ENCODE results near the gene ADH4.
A peak's percentile ranks its signal among the peaks of the same experiment; 100 is the strongest.
"Not testable (repeated sequence)": the region's sequence is repeated elsewhere in the genome, so short reads cannot be mapped to it uniquely, and the experiment has no call there.

The ADH4 gene

DNA sequence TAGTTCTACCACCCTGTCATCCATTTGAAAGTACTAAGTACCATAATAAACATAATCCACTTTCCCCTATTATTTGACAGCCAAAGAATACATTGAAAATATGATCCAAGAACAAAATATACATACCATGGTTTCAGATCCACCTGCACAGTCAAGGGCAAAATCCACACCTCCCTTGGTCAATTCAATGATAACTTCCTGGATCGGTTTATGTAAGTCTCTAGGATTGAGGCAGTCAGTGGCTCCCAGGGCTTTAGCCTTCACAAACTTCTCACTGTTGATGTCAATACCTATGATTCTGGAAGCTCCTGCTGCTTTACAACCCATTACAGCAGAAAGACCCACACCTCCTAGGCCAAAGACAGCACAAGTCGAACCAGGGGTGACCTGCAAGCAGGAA lies 12.7 kb downstream of the ADH4 start:
- no peak for DNase-seq

DNA sequence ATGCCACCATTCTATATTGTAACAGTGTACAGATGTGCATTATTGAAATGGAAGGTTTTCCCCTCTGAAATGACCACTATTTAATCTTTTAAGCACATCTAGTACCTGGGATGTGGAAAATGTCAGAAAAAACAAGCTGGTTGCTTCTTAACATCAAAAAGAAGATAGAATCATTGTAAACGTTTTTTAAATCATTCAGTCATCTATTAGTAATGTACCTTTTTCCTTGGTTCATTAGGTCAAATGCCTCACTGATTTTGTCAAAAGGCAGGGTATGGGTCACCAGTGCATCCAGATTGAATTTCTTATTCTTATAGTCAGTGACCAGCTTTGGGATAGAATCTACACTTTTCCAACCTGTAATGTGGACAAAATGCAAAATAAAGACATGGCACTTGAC lies 17.7 kb downstream of the ADH4 start:
- no peak for DNase-seq

DNA sequence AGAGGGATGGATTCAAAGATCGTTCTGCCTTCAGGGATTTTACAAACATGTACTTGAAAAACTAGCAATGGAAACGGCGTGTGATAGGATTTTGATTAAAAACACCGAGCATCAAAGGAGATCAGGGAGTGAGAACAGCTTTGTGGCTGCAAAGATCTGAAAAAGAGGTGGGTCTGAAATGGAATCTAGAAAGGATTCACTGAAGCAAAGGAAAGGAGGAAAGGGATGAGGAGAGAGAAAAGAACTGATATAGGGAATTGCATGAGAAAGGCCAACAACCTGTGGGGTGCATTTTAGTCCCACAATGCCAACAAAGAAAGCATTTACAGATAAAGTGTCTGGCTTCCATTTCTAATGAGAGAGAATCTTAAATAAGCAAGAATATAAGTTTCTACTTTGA lies 23.1 kb downstream of the ADH4 start:
- no peak for DNase-seq

DNA sequence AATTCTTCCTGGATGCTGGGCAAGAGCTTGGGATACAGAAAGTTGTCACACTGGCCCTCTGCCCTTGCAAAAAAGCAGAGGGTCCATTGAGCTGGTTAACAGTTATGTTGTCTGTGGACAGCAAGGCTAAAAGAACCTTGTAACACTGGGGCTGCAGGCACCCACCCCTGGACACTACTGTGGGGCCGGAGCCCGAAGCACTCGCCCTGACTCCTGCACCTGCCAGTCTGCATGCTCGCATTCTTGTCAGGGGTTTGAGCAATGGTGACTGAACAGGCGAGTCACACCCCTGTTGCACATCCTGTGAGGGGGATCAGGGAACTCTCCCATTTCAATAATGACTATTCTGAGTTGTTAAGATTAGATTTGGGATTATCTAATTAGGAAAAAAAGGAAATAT lies 23.6 kb downstream of the ADH4 start:
- no peak for DNase-seq

DNA sequence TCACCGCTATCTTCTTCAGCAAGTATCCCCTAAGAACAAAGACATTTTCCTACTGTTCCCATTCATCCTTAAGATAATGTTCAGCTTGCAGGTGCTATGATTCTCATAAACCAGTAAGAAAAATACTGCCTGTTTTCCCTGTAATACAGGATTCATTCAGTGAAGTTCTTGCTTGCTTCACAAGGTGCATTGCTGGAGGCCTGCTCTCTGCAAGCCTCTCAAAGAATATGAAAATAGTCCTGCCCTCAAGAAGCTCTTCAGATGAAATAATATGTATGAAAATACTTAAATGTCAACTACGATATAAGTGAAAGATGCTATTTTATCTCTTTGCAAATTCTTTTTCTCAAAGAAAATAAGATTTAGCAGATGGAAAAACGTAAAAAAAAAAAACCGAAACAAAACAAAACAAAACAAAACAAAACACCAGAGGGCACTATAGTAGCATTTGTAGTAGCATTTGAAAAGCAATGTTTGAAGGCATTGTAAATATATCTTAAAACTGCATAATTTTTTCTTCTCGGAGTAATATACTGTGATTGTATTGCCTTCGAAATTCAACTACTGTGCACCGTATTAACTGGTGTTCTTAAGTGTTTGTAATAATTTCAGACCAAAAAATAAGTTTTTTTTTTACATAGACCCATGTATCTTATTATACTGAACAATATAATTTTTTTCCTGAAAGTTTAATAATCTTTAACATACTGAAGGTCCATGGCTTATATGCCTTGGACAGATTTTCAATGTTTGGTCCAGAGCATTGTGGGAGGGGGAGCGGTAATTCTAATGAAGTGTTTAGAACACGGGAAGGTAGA lies 26.0 kb downstream of the ADH4 start:
- DNase-seq: peak in 1 of 2 experiments; percentile 17

DNA sequence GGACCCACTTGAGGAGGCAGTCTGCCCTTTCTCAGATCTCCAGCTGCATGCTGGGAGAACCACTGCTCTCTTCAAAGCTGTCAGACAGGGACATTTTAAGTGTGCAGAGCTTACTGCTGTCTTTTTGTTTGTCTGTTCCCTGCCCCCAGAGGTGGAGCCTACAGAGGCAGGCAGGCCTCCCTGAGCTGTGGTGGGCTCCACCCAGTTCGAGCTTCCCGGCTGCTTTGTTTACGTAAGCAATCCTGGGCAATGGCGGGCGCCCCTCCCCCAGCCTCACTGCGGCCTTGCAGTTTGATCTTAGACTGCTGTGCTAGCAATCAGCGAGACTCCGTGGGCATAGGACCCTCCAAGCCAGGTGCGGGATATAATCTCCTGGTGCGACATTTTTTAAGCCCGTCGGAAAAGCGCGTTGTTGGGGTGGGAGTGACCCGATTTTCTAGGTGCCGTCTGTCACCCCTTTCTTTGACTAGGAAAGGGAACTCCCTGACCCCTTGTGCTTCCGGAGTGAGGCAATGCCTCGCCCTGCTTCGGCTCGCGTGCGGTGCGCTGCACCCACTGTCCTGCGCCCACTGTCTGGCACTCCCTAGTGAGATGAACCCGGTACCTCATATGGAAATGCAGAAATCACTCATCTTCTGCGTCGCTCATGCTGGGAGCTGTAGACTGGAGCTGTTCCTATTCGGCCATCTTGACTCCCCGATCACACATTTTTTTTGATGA lies 26.8 kb downstream of the ADH4 start:
- not testable (repeated sequence) for DNase-seq

DNA sequence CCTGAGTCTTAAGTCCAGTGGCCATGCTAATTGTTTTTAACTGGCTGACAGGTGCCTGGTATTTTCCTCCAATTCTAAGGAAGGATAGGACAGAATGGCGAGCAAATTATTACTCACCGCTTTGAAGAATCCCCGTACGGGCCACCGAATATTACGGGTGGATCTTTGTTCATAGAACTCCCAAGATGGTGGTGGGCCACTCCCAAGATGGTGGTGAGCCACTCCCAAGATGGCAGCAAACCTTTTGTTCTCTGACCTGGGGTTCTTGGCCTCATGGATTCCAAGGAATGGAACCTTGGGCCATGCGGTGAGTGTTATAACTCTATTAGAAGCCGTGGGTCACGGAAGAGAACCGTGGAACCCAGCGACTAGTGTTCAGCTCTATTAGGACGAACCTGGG lies 34.8 kb downstream of the ADH4 start:
- DNase-seq: not testable (repeated sequence)

DNA sequence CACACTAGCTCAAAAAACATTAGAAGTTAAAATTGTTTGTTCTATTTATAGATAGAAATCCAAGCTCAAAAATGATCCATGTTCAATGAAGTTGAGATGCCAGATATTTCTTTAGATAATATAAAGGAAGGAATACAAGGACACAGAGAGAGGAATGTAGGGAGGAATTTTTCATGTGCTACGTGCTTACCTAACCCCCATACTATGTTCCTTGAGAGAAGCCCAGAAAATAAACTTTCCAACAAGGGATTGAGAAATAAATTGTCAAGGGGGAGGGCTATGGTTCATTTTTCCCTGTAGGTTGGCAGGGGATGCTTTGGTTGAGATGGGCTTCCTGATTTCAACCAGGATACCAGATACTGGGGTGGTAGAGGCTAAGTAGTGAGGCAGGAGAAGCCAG lies 39.9 kb downstream of the ADH4 start:
- no peak for DNase-seq

DNA sequence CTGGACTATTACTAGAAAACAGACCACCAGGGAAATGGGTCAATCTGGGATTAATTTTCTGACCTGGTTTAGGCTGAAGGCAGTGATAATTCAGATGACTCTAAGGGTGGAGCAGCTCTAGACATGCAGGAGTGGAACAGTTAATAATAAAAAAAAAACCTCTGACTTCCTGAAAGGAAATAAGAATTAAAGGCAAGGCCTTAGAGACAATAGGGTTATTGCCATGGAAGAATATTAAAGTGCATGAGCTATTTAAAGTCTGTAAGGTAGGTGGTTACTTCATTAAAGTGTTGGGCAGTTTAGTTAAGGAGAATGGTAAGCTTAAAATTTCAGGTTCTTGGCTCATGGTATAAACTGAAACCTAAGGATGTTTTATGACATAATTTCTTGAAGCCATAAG lies 40.9 kb downstream of the ADH4 start:
- no peak for DNase-seq

DNA sequence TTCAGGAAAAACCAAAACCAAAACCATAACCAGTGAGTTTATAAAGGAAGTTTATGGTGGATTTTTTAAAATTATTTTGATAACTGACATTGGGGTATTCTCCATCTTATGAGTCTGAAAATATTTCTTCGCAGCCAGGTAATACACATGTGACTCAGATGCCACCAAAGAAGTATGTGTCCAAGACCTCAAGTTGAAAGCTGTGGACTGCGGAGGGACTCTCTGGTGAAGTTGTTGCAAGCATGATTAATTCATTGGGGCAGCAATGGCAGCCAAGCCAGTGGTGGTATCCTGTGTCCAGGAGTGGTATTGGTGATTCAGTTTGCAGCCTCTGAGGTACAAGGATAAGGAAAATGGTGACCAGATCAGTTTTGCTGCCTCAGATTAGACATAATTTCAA lies 41.5 kb downstream of the ADH4 start:
- no peak for DNase-seq

DNA sequence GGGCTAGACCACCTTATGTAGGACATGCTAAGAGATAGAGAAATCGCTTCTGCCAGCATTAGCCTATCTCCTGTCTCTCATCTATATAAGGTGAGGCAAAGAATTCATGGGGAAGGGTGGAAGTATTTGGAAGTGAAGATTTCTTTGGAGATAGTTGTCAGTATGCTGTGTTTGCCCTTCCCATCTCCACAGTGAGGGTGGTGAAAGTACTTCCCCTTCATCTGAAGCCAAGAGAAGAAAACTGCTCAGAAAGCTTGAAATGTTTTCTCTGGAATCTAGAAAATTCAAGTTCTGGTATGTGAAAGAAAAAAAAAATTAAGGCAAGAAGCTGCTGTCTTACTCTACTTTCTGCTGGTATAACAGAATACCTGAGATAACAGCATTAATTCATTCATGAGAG lies 43.2 kb downstream of the ADH4 start:
- no peak for DNase-seq

DNA sequence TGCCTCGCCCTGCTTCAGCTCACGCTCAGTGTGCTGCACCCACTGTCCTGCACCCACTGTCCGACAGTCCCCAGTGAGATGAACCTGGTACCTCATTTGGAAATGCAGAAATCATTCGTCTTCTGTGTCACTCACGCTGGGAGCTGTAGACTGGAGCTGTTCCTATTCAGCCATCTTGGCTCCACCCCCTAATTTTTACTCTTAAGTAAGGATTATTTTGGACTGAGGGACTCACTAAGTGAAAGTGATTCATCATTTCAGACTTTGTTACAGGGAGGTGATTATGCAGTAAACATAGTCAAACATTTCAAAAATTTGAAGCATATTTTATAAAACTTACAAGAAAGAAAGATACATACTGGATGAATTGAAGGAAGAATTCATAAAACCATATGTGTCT lies 44.3 kb downstream of the ADH4 start:
- not testable (repeated sequence) for DNase-seq

DNA sequence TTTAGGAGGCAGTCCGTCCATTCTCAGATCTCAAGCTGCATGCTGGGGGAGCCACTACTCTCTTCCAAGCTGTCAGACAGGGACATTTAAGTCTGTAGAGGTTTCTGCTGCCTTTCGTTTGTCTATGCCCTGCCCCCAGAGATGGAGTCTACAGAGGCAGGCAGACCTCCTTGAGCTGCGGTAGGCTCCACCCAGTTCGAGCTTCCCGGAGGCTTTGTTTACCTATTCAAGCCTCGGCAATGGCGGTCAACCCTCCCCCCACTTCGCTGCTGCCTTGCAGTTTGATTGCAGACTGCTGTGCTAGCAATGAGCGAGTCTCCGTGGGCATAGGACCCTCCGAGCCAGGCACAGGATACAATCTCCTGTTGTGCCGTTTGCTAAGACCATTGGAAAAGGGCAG lies 44.8 kb downstream of the ADH4 start:
- no peak for DNase-seq

DNA sequence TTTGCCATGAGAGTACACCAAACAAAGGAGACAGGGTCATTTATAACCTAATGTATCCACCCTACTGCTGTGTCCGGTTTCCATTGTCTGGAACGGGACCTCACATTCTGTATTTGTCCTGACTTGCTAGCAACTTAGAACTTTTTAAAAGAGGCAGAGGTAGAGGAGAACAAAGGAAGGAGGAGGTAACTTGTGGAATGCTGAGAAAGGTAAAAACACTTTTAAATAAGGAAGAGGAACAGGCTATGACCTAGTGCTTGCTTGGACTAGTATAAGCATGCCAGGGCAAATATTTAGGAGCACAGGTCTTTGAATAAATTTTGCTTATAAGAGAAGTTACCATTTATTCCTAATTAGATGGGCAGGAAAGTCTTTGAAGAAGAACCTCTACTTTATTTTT lies 52.3 kb downstream of the ADH4 start:
- not testable (repeated sequence) for DNase-seq

DNA sequence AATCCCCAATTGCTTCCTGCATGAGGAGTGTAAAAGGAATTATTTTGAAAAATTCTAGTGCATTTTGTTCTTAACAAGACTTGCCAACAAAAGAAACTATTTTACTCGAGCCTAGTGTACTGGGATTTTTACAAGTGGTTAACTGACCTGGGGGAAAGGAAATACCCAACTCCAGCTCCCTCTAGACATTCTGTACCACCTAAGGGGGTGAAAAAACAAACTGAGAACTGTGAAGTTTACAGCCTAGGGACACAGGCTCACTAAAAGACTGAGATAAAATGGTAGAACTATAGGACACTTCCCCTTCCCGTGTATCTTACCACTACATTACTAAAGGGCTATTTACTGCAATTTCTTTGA lies 52.9 kb downstream of the ADH4 start:
- no peak for DNase-seq

DNA sequence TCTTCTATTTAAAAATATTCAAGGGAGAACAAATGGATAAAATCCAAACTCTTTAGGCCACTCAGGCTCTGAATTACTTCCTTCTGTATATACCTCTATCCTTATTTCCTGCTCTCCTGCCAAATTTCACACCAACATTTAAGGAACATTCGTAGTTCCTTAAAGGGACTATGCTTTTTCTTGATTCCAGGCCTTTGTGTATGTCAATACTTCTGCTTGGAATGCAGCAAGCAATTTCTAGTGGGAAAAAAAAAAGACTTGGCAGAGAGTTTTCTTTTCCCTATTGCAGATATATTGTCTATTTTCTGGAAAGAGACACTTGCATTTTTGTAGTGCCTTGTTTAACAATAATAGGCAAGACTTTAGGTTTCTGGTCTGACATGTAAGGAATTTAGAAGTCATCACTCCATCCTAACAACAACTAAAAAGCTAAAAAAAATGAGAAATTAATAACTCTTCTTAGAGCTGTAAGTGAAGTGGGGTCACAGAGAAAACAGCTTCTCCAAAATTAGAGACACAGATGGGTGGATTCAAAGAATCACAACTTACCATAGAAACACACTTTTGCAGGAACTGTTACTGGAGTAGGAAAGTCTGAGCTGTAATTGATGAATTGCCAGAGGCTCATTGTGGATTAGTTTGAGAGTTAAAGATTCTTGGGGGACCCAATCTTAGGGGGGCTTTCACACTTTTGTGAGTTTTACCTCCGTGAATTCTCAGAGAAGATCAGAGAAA lies 53.4 kb downstream of the ADH4 start:
- no peak for DNase-seq

DNA sequence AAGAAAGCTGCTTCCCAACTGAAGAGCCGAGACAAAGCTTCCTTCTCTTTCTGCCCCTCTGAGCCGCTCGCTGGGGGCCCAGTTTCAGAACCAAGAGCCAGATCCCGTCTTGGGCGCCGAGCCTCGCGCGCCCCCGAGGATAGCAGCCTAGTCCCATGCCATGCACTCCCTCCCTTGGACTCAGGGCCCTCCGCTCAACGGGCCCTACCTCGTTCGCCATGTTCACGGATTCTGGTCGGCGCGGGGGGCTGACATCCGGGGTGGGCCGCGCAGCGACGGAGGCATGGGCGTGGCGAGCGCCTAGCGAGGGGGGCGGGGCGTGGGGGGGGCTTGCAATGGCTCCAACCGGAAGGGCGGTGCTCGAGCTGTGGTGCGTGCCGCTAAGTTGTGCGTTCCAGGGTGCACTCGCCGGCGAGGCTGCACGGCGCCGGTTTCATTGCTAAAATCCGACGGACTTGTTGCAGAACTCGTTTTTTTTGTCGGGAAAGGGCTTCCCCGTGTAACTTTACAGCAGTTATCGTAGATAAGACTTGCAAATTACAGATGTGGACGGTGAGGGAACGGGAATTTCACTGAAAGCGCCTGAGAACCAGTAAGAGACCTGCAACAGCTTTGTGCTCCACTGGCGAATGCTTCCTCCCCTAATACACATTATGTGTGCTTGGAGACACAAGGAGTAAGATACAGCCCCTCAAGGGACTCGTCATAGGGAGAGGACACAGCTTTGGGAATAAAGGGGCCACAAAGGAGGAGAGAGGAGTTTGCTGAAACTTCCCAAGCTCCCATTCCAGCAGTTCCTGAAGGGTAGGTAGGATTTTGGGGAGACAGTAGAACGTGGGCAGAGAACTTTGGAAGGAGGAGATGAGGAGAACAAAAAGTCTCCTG lies 55.4 kb downstream of the ADH4 start, which contains the start of gene ADH5:
Gene ADH5 (minus strand): TSS at position 308 of the 885 bp plus-strand sequence. CDS start 88 bp downstream, at position 220.
- DNase-seq: peak; percentile 14 to 79

DNA sequence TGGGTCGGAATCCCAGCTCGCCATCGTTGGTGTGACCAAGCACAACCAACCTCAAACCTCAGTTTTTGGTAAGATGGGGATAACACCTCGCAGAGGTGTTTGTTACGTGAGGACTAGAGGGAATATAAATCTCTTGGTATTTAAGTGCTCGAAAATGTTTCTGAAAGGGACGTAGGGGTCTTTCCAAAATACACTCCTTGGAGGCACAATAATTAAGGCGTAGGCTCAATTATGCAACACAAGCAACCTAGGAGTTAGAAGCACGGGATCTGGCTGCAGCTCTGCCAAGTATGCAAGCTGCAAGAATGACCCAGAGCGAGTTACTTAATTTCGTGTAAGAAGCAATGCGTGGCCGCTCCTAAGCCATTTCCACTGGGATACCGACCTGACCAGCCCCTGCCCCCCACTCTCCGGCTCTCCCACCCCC lies 56.1 kb downstream of the ADH4 start:
- peak in 1 of 2 experiments; percentile 30 for DNase-seq

DNA sequence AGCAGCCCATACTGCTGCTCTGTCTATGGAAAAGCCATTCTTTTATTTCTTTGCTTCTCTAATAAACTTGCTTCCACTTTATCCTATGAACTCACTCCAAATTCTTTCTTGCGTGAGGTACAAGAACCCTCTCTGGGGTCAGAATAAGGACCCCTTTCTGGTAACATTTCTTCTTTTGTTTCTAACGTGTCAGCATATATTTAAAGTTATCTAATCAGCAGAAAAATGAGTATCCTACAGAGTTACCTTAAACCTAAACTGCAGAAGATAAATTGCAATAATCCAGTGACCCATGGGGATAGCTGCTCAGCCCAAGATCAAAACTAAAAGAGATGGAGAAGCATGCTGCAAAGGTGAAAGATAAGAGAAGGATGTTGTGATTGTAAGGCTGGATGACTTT lies 59.5 kb downstream of the ADH4 start:
- DNase-seq: no peak

DNA sequence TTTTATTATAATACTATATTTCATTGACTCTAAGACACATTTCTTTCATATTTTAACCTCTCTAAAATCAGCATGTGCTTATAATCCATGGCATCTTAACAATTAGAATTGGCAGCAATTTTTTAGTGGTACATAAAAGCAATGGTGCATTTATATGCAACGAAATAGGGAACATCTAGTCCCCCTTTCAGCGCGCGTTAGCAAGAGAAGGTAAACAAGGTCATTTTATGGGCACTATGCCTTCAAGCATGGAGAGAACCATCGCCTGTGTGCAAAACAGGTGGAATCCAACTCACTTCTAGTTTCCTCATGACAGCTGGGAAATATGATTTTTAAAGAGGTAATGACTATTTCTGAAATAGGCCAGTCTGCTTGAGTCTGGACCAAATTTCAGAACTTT lies 61.9 kb downstream of the ADH4 start:
- DNase-seq: no peak

DNA sequence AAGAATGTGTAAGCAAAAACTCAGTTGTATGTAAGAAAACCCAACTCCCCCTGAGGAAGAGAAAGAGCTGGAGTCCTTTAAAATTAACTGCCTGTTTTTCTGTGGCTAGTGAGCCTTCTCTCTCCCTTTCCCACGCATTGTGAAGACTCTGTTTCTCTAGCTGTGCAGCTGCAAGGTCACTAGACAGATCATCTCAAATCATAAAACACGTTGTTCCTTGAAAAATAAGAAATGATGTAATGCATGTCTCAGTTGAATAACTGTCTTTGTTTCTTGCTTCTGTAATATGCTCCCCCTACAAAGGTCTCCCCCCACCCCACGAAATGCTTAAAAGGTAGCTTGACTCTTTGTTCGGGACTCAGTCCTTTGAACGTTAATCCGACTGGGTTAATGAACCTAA lies 63.2 kb downstream of the ADH4 start:
- DNase-seq: not testable (repeated sequence)

DNA sequence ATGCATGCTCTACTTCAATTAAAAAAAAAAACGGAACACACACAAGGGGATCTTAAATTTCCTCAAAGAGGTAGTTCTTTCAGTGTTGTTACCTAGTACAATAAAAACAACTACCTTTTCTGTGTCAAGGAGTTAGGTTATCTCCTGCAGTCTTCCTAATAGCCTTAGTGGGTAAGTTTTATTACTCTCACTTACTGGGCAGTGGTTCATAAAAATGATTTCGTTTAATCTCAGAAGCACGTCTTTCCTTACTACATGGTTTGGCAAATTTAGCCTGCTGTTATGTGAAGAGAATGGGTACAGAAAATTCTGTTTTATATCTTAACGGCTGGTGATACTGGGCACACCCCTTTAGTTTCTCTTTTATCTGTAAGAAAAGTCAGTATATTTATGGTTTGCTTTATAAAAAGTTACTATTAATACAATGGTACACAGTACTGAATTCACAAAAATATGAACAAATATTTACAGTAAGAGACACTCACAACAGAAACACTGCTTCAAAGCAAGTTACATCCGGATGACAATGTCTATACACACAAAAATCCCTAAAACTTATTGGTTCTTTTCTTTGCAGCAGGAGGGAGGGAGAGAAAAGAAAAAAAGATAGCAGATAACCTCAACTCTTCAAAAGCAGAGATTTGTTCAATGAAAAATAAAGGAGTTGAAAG lies 64.3 kb downstream of the ADH4 start:
- DNase-seq: no peak
